ENCODE results near the gene TPO.
"Not testable (repeated sequence)": the region's sequence is repeated elsewhere in the genome, so short reads cannot be mapped to it uniquely, and the experiment has no call there.

The TPO gene

DNA sequence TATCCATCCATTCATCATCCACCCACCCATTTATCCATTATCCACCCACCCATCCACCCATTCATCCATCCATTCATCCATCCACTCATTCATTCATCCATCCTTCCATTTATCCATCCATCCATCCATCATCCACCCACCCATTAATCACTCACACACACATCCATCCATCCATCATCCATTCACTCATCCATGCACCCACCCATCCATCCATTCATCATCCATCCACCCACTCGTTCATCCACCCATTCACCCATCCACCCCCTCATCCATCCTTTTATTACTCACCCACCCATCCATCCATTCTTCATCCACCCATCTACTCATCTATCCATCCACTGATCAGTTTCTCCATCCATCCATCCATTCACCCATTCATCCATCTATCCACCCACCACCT is 8.1 kb upstream of the TPO start:
- TF ChIP-seq CTCF (IDR thresholded peaks at IDR 0.05; ENCODE audit: insufficient read depth, low read depth, low read length, missing control alignments): no peak
- no peak overlapping the region for H3K4me3 ChIP-seq (ENCODE audit: low read depth, low read length)
- no peak for DNase-seq (ENCODE audit: low read depth)

DNA sequence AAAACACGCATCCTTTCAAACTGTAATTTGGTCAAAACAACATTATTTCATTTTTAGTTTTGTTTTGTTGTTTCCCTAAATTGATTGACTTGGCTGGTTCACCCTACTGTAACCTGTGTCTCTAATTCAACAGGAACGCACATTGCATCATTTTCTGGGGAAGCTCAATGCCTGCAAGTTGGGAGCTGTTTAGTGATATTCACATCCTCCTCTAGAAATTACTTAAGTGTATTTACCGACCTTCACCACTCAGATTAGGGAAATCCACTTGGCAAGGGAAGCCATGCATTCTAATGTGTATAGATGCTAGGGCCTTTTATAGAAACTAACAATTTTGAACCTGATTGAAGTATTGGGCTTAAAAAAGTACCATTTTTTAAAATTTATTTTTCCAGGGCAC is 7.3 kb upstream of the TPO start:
- no peak for DNase-seq (ENCODE audit: low read depth)
- no peak overlapping the region for H3K4me3 ChIP-seq (ENCODE audit: low read depth, low read length)
- TF ChIP-seq CTCF (IDR thresholded peaks at IDR 0.05; ENCODE audit: insufficient read depth, low read depth, low read length, missing control alignments): no peak

- TF ChIP-seq CTCF (IDR thresholded peaks at IDR 0.05; ENCODE audit: insufficient read depth, low read depth, low read length, missing control alignments): no peak
- no peak for DNase-seq (ENCODE audit: low read depth)
- no peak overlapping the region for H3K4me3 ChIP-seq (ENCODE audit: low read depth, low read length)
Observed at GRCh38 chr2:1406434-1406833, 6.8 kb upstream of the TPO start.

DNA sequence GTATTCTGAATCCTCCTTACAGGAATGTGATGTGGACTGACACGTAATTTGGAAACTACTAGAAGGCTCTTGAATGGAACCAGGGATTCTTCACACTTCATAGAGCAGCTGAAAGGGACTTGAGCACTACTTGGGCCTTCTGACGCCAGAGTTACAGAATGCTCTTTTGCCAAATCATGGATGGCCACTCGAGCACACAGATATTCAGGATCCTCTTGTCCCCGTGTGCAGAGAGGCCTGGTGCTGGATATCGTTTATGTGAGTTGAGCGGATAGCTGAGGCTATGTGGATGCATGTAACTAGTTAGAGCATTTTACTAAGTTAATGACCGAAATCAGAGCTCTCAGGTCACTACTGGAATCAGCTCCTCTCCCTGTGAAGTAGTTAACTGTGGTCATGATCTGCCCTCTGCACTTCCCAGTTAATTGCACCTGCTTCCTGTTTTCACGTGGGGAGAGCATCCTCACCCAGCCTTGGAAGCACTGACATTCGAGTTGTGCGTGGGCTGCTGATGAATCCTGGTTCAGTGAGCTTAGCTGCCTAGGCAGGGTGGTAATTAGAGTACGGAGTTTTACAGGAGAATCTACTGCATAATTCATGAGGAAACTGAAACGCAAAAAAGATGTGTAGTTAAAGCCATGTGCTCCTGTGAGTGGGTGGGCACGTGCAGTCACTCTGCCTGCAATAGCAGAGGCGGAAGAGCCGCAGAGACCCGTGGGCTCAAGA is 5.2 kb upstream of the TPO start:
- no peak for TF ChIP-seq CTCF (IDR thresholded peaks at IDR 0.05; ENCODE audit: insufficient read depth, low read depth, low read length, missing control alignments)
- H3K4me3 ChIP-seq (ENCODE audit: low read depth, low read length): no peak overlapping the region
- DNase-seq (ENCODE audit: low read depth): no peak

DNA sequence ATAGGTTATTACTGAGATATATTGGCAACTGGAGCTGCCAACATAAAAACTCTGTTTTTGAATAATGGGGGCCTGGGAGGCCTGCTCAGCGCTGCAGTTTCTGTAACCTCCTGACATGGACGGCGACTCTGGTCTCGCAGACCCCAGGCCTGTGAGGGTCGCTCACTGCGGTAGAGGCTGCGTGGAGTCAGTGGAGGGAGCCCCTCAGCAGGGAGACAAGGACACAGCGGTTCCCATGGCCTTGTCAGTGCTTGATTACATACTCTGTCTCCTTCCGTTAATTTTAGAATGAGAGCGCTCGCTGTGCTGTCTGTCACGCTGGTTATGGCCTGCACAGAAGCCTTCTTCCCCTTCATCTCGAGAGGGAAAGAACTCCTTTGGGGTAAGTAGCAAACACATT is 858 bp downstream of the TPO start:
- no peak overlapping the region for H3K4me3 ChIP-seq (ENCODE audit: low read depth, low read length)
- TF ChIP-seq CTCF (IDR thresholded peaks at IDR 0.05; ENCODE audit: insufficient read depth, low read depth, low read length, missing control alignments): no peak
- no peak for DNase-seq (ENCODE audit: low read depth)

DNA sequence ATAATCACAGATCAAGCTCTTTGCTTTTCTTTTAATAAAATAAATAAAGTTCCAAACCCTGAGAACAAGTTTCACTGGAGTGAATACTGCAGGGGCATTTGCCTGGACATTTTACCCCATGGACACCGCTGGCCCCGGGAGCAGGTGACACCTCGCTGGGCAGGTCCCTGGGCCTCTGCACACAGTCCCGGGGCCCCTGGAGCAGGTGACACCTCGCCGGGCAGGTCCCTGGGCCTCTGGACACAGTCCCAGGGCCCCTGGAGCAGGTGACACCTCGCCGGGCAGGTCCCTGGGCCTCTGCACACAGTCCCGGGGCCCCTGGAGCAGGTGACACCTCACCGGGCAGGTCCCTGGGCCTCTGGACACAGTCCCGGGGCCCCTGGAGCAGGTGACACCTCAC is 1.6 kb downstream of the TPO start:
- not testable (repeated sequence) for H3K4me3 ChIP-seq (ENCODE audit: low read depth, low read length); DNase-seq (ENCODE audit: low read depth)

DNA sequence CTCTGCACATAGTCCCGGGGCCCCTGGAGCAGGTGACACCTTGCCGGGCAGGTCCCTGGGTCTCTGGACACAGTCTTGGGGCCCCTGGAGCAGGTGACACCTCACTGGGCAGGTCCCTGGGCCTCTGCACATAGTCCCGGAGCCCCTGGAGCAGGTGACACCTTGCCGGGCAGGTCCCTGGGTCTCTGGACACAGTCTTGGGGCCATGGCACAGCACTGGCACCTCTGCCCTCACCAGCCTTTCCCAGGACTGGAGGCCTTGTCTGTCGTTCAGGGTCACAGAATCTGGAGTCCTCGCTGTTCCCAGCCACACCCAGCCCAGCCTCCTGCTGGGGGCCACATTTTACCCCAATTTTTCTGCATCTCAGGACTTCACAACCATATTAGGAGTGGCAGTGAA is 2.2 kb downstream of the TPO start:
- no peak for TF ChIP-seq CTCF (IDR thresholded peaks at IDR 0.05; ENCODE audit: insufficient read depth, low read depth, low read length, missing control alignments)
- no peak for DNase-seq (ENCODE audit: low read depth)
- no peak overlapping the region for H3K4me3 ChIP-seq (ENCODE audit: low read depth, low read length)
